Duodenal mucosa (tissue), 2 donors: ENCODE measurements around the gene GNB1.

Experiments used
- H3K27ac ChIP-seq: one replicate; pipeline ENCODE4 v1.7.0; 2013; ENCODE audit warnings: low read depth, low read length
- H3K27me3 ChIP-seq, 2 donors: one replicate each; pipeline ENCODE4 v1.7.0; 2013; ENCODE audit warnings: low read length in 2 of 2, control low read depth in 1 of 2; ENCODE audit not compliant: insufficient read depth in 2 of 2, control insufficient read depth in 1 of 2
- H3K36me3 ChIP-seq, 2 donors: one replicate each; pipeline ENCODE4 v1.7.0; 2013; ENCODE audit warnings: low read length in 2 of 2, control low read depth in 1 of 2; ENCODE audit not compliant: insufficient read depth in 2 of 2, control insufficient read depth in 1 of 2
- H3K4me1 ChIP-seq, 2 donors: one replicate each; pipeline ENCODE4 v1.7.0; 2013; ENCODE audit warnings: low read length in 2 of 2, control low read depth in 1 of 2; ENCODE audit not compliant: insufficient read depth in 2 of 2, control insufficient read depth in 1 of 2
- H3K4me3 ChIP-seq, 2 donors: one replicate each; pipeline ENCODE4 v1.7.0; 2013; ENCODE audit warnings: low read length in 2 of 2, low read depth in 1 of 2
- H3K9ac ChIP-seq, 2 donors: one replicate each; pipeline ENCODE4 v1.7.0; 2013; ENCODE audit warnings: low read length in 2 of 2, low read depth in 1 of 2
- H3K9me3 ChIP-seq, 2 donors: one replicate each; pipeline ENCODE4 v1.7.0; 2013; ENCODE audit warnings: low read length in 2 of 2, control low read depth in 1 of 2; ENCODE audit not compliant: control insufficient read depth in 1 of 2

GNB1 gene

DNA sequence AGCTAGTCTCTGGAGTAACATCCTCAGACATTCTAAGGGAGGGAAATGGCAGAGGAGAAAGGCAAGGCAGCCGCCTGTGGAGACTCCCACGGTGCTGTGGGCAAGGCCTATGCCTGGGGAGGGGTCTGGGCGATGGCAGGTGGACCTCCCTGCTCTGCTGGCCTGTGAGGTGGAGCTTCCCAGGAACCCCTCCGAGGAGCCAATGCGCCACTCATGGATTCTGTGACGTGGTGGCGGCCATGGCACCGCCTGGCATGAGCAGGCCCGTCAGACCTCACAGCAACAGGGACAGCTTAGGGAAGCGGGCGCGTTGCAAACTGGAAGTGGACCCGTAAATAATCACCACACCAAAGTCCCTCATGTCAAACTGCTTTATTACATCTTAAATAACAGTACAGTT is 106.0 kb downstream of the GNB1 start:
- Histone ChIP-seq H3K9ac (no peak overlapping the region), H3K4me1 (peaks cover 34 to 38% of the 10 kb centered on the region in 2 donors), H3K9me3 (no peaks in the 10 kb centered on the region), H3K36me3 (peaks cover 34 to 53% of the 10 kb centered on the region in 2 donors), H3K4me3 (no peak overlapping the region), H3K27ac (no peak overlapping the region), H3K27me3 (no peaks in the 10 kb centered on the region)

DNA sequence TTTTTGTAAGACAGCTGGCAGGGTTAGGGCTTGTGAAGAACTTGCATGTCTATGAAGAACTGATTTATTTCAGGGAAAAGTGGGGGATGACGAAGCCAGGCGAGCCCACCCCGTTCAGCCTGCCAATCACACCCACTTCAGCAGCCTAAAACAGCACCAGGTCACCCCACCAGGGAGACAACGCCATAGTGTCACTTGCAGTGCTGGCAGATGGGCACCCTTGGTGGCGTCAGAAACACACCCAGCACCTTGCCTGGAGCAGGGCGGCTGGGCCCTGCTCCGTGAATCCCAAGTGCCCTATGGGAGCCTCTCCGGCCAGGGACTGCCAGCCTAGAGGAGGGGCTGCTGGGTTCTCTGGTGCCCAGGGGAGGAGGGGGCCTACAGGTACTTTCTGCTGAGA is 107.6 kb downstream of the GNB1 start:
- peak overlapping the region; percentile 29 to 81 for H3K9ac ChIP-seq
- H3K27ac ChIP-seq, result no peak overlapping the region

DNA sequence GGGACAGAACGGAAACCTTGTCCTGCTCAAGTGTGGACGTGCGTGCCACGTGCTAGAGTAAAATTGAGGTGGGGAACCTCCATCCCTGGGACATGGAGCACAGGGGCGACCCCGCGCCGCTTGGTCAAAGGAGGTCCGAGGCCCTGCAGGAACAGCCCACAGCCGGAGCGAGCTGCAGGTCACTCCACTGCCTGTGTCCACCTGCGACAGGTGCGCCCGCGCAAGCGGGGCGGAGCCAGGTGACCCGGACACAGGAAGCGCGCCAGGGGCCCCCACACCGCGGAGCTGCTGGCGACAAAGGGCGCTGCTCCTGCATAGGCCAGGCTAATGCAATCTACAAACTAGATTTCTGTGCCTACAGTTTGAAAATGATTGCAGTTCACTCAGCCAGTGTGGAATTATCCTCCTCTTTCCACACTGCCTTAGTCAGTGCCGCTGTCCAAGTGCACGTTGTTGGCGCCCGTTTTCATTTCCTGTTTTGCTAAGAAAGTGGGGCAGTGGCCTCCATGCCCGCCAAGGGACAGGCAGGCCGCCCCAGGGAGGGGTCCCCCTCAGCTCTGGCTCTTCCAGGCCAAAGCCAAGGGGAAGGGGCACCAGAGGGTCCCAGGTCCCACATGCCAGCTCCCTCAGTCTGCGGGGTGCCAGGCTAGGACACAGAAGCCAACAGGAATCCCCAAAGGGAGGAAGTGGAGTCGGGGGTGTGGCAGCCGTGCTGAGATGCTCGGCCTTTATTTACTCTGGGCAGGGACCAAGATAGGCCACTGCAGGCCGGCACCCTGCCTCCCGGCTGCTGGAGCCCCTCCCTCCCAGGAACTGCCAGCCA is 108.3 kb downstream of the GNB1 start:
- H3K27me3 ChIP-seq, result no peaks in the 10 kb centered on the region
- peak overlapping the region; percentile 33 to 64 for H3K4me3 ChIP-seq
- H3K9ac ChIP-seq, result peak overlapping the region; percentile 41 to 81
- H3K4me1 ChIP-seq, result peaks cover 42 to 53% of the 10 kb centered on the region in 2 donors
- H3K27ac ChIP-seq, result peak overlapping the region; percentile 76
- no peaks in the 10 kb centered on the region for H3K9me3 ChIP-seq
- H3K36me3 ChIP-seq, result peaks cover 16 to 30% of the 10 kb centered on the region in 2 donors

More for the DNA sequence above, 107.6 kb downstream of the GNB1 start:
- H3K27me3 ChIP-seq, result no peaks in the 10 kb centered on the region
- peaks cover 21 to 38% of the 10 kb centered on the region in 2 donors for H3K36me3 ChIP-seq
- no peak overlapping the region for H3K4me3 ChIP-seq
- H3K9me3 ChIP-seq, result no peaks in the 10 kb centered on the region
- peaks cover 42 to 49% of the 10 kb centered on the region in 2 donors for H3K4me1 ChIP-seq

GRCh38 chr1:1781526-1781903 is 109.4 kb downstream of the GNB1 start:
- Histone ChIP-seq H3K36me3 (peaks cover 6 to 19% of the 10 kb centered on the region in 2 donors), H3K27me3 (no peaks in the 10 kb centered on the region), H3K27ac (peak overlapping the region; percentile 76), H3K4me3 (no peak overlapping the region), H3K9ac (peak overlapping the region in 1 of 2 donors; percentile 80), H3K4me1 (peaks cover 48 to 62% of the 10 kb centered on the region in 2 donors), H3K9me3 (no peaks in the 10 kb centered on the region)

DNA sequence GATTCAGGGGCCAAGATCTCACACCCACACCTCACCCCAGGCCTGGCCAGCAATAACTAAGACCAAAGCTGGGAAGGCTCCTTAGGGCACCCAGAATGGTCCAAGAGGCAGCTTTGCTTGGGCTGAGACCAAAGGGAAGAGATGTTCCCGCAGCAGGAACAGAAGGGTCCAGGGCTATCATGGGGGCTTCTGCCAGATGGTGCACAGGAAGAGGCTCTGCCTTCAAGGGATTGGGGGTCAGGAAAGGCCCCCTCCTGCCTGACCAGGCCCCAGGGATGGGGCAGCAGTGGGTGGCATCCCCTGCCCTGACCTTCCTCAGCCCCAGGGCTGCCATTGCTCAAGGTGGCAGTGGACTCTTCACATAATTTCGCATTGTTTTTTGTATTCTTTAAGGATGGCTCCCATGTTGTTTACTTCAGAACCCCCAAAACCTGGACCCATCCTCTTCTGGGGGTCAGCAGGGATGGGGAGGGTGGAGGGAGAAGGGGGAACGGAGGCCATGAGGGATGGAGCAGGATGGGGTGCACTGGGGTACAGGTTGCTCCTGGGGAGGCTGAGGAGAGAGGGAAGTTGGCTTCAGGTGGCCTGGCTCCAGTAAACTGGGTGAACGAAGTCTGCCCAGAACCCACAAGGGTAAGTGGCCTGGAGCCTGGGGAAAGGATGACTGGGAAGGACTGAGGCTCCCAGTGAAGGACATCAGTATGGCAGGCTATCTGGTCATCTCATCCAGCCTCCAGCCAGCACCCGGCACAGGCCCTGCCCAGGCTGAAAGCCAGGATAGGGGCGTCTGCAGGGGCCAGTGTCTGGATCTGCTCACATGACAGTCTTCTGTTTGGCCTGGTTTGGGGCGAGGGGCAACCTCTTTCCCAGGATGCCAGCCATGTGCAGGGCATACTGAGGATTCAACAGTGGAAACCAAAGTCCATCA is 110.0 kb downstream of the GNB1 start:
- Histone ChIP-seq H3K27me3 (no peaks in the 10 kb centered on the region), H3K36me3 (peaks cover 0 to 13% of the 10 kb centered on the region in 2 donors), H3K9ac (peak overlapping the region; percentile 79 to 80), H3K9me3 (no peaks in the 10 kb centered on the region), H3K4me1 (peaks cover 49 to 67% of the 10 kb centered on the region in 2 donors), H3K27ac (peak overlapping the region; percentile 96), H3K4me3 (peak overlapping the region in 1 of 2 donors; percentile 32)

DNA sequence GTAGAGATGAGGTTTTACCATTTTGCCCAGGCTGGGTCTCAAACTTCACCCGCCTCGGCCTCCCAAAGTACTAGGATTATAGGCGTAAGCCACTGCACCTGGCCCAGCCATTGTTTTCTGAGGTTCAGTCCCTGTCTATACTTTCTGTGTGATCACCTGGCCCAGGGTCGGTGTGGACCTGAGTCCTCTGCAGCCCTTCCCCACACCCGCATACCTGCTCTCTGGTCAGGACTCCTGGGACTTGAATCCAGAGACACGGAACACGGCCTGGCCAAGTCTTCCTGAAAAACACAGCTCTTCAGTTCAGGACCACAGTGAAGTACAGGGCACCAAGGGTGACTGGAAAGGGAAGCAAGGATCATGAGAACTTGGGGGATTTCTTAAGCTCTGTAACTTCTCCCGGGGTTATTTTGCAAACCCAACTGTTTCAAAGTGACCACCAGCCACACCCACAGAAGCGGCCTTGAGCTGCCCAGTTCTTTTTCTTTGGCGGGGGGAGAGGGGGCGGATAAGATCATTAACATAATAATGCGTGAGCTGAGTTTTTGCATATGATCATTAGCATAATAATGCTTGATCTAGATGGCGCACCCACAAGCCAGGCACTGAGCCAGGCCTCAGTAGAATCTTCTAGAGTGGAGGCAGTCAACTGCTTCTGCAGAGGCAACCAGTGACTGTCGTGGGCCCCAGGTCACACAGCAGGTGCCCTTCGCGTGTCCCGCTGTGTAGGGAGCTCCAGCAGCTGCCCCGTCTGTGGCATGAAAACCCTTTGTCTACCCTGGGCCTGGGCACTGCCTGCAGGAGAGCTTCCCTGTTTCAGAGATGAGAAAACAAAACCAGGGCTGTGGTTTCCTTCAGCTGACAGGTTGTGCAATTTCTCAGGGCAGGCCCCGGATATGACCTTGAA is 110.9 kb downstream of the GNB1 start:
- Histone ChIP-seq H3K27ac (peak overlapping the region; percentile 96), H3K4me3 (peak overlapping the region; percentile 66 to 68), H3K9me3 (no peaks in the 10 kb centered on the region), H3K9ac (peak overlapping the region; percentile 79 to 80), H3K27me3 (no peaks in the 10 kb centered on the region), H3K4me1 (peaks cover 58 to 74% of the 10 kb centered on the region in 2 donors), H3K36me3 (peaks cover 0 to 4% of the 10 kb centered on the region in 2 donors)

DNA sequence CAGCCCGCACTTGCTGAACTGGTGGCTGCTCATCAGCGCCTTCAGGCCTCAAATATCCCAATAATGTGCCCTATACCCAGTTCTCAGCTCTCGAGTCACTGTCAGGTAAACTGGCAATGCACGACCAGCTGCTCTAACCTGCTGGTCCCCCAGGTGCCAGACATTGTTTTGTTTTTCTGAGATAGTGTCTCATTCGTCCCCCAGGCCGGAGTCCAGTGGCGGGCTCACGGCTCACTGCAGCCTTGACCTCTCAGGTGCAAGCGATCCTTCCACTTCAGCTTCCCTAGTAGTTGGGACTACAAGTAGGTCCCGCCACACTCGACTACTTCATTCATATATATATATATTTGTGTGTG is 111.6 kb downstream of the GNB1 start:
- Histone ChIP-seq H3K4me1 (peaks cover 58 to 74% of the 10 kb centered on the region in 2 donors), H3K27me3 (no peaks in the 10 kb centered on the region), H3K27ac (peak overlapping the region; percentile 96), H3K36me3 (no peaks in the 10 kb centered on the region), H3K9ac (peak overlapping the region; percentile 76 to 79), H3K9me3 (no peaks in the 10 kb centered on the region), H3K4me3 (peak overlapping the region; percentile 66 to 68)

- Histone ChIP-seq H3K36me3 (no peaks in the 10 kb centered on the region), H3K27me3 (no peaks in the 10 kb centered on the region), H3K4me1 (peaks cover 58 to 74% of the 10 kb centered on the region in 2 donors), H3K27ac (peak overlapping the region; percentile 96), H3K9ac (peak overlapping the region; percentile 76 to 79), H3K4me3 (peak overlapping the region; percentile 66 to 68), H3K9me3 (no peaks in the 10 kb centered on the region)
Measured at GRCh38 chr1:1778663-1779319, 112.1 kb downstream of the GNB1 start.
